Prostate gland (tissue), 2 donors: Measurements from ENCODE around the gene TSPAN10. TPM values are rescaled to one million over a fixed set of nuclear protein-coding genes. Genes with fewer than 3 reads are reported as not detected.
"Not testable (repeated sequence)": the region's sequence is repeated elsewhere in the genome, so short reads cannot be mapped to it uniquely, and the experiment has no call there.

Experiments
- DNase-seq: peaks from one replicate; pipeline ENCODE4 v3.0.0-alpha.2; 2019; ENCODE audit warnings: low spot score
- H3K27ac ChIP-seq, 2 donors: fragments of 200-600 bp; sonication (generic); 2 replicates each; pipeline ENCODE4 v1.5.1; 2017 to 2019
- H3K27me3 ChIP-seq: fragments of 200-600 bp; sonication (generic); replicated peaks from 2 replicates; pipeline ENCODE4 v1.5.1; 2019; ENCODE audit not compliant: insufficient read depth
- H3K36me3 ChIP-seq, 2 donors: fragments of 200-600 bp; sonication (generic); 1 replicate in 1 of 2; 2 replicates in 1 of 2; pipeline versions ENCODE4 v1.5.1 to v1.8.1; 2017 to 2019
- H3K4me1 ChIP-seq: fragments of 200-600 bp; sonication (generic); replicated peaks from 2 replicates; pipeline ENCODE4 v1.5.1; 2019
- H3K4me3 ChIP-seq, 2 donors: fragments of 200-600 bp; sonication (generic); 2 replicates each; pipeline ENCODE4 v1.5.1; 2017 to 2019
- H3K9me3 ChIP-seq: fragments of 200-600 bp; sonication (generic); 2 replicates; pipeline ENCODE4 v1.5.1; 2017
- POLR2A ChIP-seq: fragments of 450-650 bp; IDR thresholded peaks from one replicate; pipeline ENCODE4 v1.6.1; 2016; ENCODE audit warnings: antibody characterized with exemption, mild to moderate bottlenecking
- POLR2AphosphoS5 ChIP-seq: sonication (generic); formaldehyde crosslinking; IDR thresholded peaks from one replicate; pipeline ENCODE4 v1.6.1; 2017; ENCODE audit warnings: antibody characterized with exemption
- WGBS: methylation state at CpG from one replicate; pipeline ENCODE4 v1.1.5; 2018; 5-methylcytosine and 5-hydroxymethylcytosine counted together
- intact Hi-C: fragments of 100-400 bp; cut with DNase I; formaldehyde crosslinking; loops from one replicate; pipeline ENCODE4 v1.14.2; 2022
- total RNA-seq, 2 donors: library from RNA; depleted of rRNA; stranded (reverse); fragments of >200 nt; gene quantifications; one replicate each; pipeline ENCODE4 v1.1.0, GENCODE V29; 2016
- TF ChIP-seq, protein P1 (sequence below), 4 experiments: fragments of 200-600 bp in 2 of 4; fragments of 450-650 bp in 2 of 4; sonication (generic) in 2 of 4; IDR thresholded peaks; 1 replicate in 3 of 4; 2 replicates in 1 of 4; pipeline ENCODE4 v1.5.1; 2016 to 2019; ENCODE audit warnings: antibody characterized with exemption in 4 of 4, mild to moderate bottlenecking in 2 of 4, moderate library complexity in 2 of 4

TSPAN10 gene
- total RNA-seq, 2 donors from 2014 or later, result 2.5 to 2.9 TPM

DNA sequence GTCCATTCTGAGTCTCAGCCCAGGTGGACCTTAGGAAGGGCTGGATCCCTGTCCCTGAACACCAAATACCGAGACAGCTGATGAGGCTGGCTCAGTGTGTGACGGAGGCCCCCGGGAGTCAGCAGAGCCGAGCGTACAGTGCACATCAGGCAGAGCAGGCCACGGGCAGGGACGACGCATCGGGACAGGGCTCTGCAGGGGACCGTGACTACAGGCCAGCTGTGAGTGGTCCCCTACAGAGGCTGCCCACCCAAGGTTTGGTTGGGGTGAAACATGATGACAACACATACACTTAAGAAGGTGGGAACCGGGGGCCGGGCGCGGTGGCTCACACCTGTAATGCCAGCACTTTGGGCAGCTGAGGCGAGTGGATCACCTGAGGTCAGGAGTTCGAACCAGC is 36.0 kb downstream of the TSPAN10 start:
- H3K4me1 ChIP-seq, result no peaks in the 10 kb centered on the region
- peaks cover 0 to 17% of the 10 kb centered on the region in 2 donors for H3K36me3 ChIP-seq
- no peaks in the 10 kb centered on the region for H3K9me3 ChIP-seq
- DNase-seq, result no peak
- TF ChIP-seq POLR2A (no peak), POLR2AphosphoS5 (no peak)
- TF ChIP-seq, protein P1, sequence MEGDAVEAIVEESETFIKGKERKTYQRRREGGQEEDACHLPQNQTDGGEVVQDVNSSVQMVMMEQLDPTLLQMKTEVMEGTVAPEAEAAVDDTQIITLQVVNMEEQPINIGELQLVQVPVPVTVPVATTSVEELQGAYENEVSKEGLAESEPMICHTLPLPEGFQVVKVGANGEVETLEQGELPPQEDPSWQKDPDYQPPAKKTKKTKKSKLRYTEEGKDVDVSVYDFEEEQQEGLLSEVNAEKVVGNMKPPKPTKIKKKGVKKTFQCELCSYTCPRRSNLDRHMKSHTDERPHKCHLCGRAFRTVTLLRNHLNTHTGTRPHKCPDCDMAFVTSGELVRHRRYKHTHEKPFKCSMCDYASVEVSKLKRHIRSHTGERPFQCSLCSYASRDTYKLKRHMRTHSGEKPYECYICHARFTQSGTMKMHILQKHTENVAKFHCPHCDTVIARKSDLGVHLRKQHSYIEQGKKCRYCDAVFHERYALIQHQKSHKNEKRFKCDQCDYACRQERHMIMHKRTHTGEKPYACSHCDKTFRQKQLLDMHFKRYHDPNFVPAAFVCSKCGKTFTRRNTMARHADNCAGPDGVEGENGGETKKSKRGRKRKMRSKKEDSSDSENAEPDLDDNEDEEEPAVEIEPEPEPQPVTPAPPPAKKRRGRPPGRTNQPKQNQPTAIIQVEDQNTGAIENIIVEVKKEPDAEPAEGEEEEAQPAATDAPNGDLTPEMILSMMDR (IDR thresholded peaks at IDR 0.05), result no peak
- H3K27me3 ChIP-seq, result no peaks in the 10 kb centered on the region
- no peak overlapping the region for H3K27ac ChIP-seq
- no peak overlapping the region for H3K4me3 ChIP-seq
- 93% methylated on average over 16 of the region's 16 CpGs for WGBS
- intact Hi-C loops, result no loop called here

DNA sequence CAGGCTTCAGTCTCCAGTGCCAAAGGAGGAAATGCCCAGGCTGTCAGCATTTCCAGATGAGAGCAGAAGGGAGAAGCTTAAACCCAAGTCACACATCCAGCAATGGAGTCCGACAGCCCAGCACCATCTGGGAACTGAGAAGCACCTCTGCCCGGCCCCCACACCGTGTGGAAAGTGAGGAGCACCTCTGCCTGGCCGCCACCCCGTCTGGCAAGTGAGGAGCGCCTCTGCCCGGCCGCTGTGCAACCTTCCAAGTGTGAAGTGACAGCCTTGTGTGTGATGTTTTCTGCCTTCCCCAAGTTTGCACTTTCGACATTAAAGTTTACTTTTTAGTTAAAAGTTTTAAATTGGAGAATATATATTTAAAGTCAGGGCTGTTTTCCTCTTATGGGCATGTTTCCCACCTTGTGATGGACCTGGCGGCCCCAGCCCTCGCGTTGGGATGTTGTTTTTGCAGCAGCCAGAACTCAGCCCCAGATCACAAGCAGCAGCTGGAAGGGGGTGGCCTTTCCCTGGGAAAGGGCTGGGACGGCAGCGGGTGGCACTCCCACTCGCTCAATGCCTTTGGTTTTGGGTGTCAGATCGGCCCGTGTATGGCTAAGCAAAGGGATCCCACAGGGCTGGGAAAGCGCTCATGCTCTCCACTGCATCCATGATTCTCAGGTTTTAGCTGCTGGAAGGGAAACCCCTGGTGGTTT is 36.7 kb downstream of the TSPAN10 start:
- Histone ChIP-seq H3K36me3 (peaks cover 0 to 17% of the 10 kb centered on the region in 2 donors), H3K4me3 (no peak overlapping the region), H3K4me1 (no peaks in the 10 kb centered on the region), H3K27me3 (no peaks in the 10 kb centered on the region), H3K27ac (no peak overlapping the region), H3K9me3 (no peaks in the 10 kb centered on the region)
- intact Hi-C loops, result no loop called here
- 81% methylated on average over 18 of the region's 18 CpGs for WGBS
- no peak for DNase-seq
- no peak for TF ChIP-seq POLR2A
- TF ChIP-seq, protein P1 (IDR thresholded peaks at IDR 0.05), result no peak
- no peak for TF ChIP-seq POLR2AphosphoS5

DNA sequence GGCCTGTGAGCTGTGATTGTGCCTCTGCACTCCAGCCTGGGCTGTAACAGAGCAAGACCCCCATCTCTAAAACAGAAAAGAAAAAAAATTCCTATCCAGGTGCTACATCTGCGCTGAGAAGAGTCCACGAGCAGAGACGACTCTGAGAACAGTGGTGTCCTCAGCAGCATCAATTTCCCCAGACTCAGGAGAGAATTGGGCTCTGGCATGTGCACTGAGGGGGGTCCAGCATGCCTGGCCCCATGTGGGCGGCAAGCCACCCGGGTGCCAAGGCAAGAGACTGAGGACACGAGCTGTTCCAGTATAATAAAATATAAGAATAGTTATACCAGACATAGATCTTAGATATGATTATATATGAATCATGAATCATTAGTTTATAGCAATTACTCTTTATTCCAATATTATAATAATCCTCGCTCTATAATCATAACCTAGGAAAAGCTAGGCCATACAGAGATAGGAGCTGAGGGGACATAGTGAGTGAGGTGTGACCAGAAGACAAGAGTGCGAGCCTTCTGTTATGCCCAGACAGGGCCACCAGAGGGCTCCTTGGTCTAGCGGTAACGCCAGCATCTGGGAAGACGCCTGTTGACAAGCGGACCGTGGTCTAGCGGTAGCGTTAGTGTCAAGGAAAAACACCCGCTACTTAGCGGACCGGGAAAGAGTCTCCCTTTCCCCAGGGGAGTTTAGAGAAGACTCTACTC is 38.7 kb downstream of the TSPAN10 start:
- H3K27ac ChIP-seq, intact Hi-C loops, H3K9me3 ChIP-seq, H3K4me3 ChIP-seq, H3K4me1 ChIP-seq, H3K27me3 ChIP-seq, DNase-seq: not testable (repeated sequence)
- TF ChIP-seq, protein P1 (IDR thresholded peaks at IDR 0.05), result peak in 3 of 4 experiments; percentile 32 to 72 (median 70)
- peak; percentile 28 for TF ChIP-seq POLR2AphosphoS5
- H3K36me3 ChIP-seq, result peaks cover 0 to 13% of the 10 kb centered on the region in 2 donors
- WGBS, result 40% methylated on average over 18 of the region's 18 CpGs

DNA sequence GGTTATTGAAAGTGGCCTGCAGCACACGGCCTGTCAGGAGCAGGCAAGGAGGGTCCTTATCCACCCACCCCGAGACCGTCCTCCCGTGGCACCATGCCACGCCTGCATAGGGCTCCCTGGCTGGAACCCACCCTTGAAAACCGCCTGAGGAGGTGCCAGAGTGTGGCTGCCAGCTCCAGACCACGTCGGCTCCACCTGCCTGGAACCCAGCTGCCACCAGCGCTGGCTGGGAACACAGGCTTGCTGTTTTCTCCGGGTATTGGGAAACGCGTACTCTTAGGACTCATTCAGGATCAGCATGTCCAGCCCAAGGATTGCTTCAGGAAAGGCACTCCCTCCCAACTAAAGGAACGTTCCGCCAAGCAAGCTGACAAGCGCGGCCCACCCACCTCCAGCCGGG is 39.9 kb downstream of the TSPAN10 start:
- Histone ChIP-seq H3K9me3 (no peaks in the 10 kb centered on the region), H3K27ac (no peak overlapping the region), H3K4me1 (no peaks in the 10 kb centered on the region), H3K27me3 (no peaks in the 10 kb centered on the region), H3K36me3 (peaks cover 0 to 10% of the 10 kb centered on the region in 2 donors), H3K4me3 (no peak overlapping the region)
- no peak for TF ChIP-seq POLR2A
- no peak for TF ChIP-seq POLR2AphosphoS5
- TF ChIP-seq, protein P1 (IDR thresholded peaks at IDR 0.05), result no peak
- WGBS, result 87% methylated on average over 17 of the region's 17 CpGs
- DNase-seq, result no peak
- intact Hi-C loops, result no loop called here
